Stimulated activated CD4-positive, alpha-beta T cell treated with anti-CD3 and anti-CD28 coated beads, TNF-alpha, amount 100 ng/mL, for 1 hour (primary cell): ENCODE results near the gene TBC1D16.

Experiments used
- DNase-seq, 3 donors: peaks; one replicate each; pipeline ENCODE4 v3.0.0-alpha.2; 2020; ENCODE audit warnings: low read depth in 3 of 3, low spot score in 1 of 3

Gene TBC1D16

DNA sequence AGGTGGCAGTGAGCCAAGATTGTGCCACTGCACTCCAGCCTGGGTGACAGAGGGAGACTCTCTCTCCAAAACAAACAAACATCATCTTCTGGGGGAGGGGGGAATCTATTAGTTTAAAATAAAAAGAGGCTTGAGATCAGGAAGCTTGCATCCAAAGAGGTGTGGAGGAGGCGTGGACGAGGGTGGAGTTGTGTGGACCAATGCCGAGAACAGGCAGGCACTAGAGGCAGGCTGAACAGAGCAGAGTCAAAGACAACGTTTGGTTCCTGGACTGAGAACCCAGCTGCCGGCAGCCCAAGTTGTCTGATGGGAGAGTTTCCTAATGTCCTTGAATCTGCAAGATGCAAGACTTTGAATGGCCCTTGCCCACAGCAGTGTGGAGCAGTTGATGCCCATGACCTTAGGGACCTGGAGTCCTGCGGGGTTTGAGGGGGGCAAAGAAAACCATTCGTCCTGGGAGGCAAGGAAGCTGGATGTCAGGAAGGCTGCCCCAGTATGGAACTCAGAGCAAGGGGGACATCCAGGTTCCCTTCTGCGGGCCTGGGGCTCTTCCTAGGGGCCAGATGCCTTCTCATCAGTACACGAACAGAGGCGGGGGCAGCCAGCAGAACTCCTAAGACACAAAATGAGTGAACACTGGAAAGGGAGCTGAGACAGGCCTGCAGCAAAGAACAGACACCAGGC, 9.2 kb downstream of the TBC1D16 start:
- no peak for DNase-seq

DNA sequence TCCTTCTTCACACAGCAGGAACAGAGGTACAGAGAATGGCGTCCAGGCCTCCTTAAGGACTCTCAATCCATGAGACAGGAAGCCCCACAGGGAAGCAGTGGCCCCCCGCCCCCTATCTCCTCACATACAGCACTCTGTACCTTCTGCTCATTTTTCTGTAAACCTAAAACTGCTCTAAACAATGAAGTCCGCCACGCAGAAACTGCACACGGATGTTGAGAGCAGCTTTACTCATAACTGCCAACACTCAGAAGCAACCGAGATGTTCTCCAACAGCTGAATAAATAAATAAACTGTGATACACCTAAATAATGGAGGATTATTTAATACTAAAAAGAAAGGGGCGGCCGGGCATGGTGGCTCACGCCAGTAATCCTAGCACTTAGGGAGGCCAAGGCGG, 9.9 kb downstream of the TBC1D16 start:
- DNase-seq, result no peak

DNA sequence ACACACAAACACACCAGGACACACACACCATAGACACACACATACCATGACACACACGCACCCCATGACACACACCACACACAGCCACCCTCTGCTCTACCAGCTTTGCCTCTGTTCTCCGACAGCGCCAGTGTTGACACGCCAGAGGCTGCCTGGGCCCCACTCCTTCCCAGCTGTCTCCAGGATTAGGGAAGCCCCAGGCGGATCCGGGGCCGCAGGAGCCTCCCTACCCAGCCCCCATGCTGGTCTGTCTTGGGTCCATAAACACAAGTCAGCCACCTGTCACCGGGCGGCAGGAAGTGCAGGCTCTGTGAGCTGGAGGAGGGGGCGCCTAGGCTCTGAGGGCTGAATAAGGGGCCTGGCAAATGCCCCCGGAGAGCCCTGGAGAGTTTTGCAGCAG, 10.5 kb downstream of the TBC1D16 start:
- no peak for DNase-seq

DNA sequence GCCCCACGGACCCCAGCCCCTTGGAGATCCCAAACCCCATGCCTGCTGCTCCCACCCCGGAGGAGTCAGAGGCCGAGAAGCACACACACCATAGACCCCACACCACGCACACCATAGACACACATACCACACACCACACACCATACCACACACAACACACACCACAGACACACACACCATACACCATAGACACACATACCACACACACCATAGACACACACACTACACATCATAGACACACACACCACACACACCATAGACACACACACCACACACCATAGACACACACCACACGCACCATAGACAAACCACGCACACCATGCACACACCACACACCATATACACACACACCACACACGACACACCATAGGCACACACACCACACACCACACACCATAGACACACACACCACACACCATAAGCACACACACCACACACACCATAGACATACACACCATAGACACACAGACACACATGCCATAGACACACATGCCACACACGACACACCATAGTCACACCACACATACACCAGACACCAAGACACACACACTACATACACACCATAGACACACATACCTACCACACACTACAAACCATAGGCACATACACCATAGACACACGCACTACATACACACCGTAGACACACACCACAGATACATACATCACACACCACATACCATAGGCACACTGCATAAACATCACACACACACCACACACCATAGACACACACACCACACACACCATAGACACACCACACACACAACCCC, 11.3 kb downstream of the TBC1D16 start:
- no peak for DNase-seq

DNA sequence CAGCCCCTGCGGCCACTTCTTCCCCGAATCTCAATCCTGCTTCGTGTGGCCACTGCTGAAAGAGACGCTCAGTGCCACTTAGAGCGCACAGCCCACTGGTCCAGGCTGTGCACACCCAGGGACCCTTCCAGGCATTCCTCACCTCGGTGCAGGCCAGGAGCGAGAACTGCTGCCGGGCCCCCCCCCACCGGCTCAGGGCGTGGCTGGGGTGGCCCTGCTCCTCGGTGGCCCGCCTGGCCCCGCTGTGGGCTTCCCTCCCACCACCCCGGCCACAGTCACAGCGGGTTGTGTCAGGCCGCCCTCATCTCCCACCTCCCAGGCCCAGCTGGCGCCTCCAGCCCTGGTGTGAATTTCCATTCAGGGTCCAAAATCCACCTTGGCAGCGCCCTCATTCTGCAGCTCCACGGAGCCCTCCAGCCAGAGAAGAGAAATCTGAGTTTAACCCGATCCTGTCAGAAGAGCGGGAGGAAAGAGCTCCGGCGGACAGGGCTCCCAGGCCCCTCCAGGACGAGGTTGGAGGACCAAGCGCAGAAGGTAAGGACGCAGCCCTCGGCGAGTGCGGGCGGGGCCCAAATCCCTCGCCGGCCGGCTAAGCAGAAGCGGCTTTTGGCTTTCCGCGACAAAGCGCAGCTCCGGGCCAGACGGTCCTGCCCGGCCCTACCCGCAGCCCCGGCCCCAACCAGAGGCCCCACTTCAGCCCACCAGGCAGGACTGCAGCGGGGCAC, 12.0 kb downstream of the TBC1D16 start:
- no peak for DNase-seq

DNA sequence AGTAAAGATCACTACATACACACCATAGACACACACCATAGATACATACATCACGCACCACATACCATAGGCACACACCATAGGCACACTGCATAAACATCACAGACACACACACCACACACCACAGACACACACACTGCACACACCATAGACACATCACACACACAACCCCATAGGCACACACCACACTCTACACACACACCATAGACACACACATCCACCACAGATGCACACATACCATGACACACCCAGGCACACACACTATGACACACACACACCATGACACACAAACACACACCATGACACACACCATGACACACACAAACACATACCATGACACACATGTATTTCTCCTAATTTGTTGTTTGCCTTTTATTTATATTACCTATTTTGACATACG, 14.1 kb downstream of the TBC1D16 start:
- no peak for DNase-seq

DNA sequence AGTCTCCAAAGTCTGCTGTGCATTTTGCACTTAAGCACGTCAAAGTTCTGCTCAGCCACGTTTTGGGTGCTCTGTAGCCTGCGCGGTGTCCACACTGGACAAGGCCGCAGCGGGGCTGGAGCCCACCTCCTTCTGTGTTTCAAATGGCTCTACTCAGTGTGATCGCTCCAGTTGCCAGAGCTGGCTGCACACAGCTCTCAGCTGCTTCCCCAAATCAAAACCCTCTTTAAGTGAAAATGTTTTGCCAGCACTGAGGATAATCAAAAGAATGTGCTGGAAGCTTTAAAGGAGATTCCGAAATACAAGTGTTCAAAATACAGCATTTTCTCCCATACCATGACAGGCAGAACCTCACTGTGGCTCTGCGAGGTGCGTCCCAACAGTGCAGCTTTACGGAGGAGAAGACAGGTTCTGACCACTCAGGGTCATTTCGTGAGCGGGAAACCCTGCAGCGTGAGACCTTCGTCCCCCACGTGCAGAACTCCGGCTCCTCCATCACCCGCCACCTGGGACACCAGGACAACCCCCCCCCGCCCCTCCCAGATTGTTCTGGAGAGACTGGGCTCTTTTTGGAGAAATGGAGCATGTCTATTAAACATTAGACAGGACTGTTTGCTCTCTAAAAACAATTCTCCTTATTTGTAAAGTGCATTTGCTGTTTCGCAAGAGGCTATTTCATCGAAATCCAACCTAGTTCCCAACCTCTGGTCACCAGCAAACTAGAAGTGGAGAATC, 16.6 kb downstream of the TBC1D16 start:
- no peak for DNase-seq

DNA sequence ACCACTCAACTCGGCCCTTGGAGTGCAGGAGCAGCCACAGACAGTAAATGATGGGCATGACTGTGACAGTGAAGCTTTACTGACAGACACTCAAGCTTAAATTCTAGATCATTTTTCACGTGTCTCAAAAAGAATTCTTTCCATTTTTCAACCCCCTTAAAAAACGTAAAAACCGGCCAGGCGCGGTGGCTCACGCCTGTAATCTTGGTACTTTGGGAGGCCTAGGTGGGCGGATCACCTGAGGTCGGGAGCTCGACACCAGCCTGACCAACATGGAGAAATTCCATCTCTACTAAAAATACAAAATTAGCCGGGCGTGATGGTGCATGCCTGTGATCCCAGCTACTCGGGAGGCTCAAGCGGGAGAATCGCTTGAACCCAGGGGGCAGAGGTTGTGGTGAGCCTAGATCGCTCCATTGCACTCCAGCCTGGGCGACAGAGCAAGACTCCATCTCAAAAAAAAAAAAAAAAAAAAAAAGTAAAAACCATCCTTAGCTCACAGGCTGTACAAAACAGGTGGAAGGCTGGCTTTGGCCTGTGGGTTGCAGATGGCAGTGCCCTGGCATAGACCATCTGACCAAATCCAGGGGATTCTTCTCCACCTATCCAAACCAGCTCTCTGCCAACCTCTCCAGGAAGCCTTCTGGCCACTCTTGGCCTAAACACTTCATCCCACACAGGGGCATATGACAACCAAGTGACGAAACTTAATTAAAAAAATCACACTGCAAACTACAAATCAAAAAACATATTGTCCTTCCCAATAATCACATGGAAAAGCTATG, 18.3 kb downstream of the TBC1D16 start:
- no peak for DNase-seq

DNA sequence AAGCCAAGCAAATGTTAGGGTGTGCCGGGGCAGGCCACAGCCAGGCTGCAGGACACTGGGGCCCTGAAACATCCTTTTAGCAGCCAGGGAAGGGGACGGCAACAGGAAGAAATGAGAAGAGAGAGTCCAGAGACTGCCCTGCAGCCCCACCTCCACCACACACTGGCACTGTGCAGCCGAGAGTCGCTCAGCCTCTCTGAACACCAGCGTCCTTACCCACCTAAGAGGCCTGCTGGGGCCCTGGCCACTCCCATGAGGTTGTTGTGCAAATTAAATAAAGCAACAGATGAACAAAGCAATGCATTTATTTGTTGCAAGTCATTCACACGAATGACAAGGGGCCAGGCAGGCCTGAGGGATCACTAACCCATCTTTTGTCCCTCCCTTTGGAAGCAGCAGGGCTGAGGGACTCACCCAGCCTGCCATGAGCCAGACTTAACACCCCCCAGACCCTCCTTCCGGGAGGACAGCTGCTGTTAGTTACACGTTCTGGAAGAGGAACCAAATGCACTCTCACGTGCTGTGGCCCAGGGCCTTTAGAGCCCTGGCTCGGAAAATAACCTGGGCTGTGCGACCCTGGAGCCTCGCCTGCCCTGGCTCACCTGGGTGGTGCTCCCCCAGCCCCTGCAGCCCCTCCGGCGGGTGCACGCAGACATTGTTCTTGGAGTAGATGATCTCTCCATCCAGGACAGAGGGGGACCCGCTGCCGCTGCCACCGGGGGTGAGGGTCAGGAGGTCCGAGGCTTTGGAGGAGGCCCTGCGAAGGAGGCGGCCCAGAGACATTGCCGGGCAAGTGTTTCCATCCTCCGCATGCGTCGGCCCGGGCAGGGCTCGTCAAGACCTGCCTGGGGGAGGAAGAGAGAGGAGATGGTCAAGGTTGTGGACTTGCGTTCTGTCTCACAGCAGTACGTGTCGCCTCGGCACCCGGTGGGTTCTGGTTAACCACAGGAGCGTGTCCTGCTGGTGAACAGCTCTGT, 22.6 kb downstream of the TBC1D16 start:
- no peak for DNase-seq

DNA sequence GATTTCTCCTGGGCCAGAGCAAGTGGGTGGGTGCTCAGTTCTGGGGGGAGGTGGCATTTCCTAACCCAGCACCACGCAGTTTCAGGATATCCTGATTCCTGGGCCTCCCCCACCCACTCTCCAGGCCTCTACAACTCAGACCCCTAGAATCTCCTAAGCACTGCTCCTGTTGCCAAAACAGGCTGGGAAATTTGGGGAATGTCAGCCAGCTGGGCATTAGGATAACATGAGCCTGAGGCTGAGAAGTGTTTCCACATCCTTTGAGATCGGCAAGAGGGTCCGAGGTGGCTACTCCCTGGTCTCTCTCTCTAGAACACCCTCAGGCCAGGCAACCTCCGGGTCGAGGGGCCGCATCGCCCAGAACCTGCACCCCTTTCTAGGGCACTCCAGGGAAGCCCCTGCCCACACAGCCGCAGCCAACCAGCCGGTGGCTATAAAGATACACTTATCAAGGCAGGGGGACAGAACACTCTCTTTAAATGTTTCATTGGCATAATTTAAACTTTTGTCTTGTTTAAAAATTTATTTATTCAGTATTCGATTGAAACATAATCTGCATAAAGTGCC, 23.6 kb downstream of the TBC1D16 start:
- DNase-seq, result no peak

DNA sequence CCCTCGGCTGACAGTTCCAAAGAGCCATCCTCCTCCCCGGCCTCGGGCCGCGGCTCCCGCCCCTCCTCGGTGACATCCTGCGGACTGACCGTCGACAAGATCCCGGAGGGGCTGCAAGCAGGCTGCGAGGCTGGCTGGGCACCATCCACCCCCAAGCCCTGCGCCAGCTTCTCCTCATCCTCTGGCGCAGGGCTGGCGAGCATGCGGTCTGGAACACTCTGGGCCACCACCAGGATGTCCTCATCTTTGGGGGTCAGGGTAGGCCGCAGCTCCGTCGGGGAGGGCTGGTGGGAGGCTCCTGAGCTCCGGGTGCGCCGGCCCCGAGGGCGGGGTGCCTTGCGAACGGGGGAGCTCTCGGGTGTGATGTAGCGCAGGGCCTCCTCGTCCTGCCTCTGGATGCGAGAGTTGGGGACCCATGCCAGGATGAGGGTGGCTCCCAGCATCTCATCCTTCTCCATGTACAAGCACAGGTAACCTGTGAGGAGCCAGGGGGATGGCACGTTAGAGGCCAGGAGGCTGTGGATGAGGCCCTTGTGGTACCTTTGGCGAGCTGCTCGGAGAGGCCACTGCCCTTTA, 25.3 kb downstream of the TBC1D16 start:
- DNase-seq, result no peak

DNA sequence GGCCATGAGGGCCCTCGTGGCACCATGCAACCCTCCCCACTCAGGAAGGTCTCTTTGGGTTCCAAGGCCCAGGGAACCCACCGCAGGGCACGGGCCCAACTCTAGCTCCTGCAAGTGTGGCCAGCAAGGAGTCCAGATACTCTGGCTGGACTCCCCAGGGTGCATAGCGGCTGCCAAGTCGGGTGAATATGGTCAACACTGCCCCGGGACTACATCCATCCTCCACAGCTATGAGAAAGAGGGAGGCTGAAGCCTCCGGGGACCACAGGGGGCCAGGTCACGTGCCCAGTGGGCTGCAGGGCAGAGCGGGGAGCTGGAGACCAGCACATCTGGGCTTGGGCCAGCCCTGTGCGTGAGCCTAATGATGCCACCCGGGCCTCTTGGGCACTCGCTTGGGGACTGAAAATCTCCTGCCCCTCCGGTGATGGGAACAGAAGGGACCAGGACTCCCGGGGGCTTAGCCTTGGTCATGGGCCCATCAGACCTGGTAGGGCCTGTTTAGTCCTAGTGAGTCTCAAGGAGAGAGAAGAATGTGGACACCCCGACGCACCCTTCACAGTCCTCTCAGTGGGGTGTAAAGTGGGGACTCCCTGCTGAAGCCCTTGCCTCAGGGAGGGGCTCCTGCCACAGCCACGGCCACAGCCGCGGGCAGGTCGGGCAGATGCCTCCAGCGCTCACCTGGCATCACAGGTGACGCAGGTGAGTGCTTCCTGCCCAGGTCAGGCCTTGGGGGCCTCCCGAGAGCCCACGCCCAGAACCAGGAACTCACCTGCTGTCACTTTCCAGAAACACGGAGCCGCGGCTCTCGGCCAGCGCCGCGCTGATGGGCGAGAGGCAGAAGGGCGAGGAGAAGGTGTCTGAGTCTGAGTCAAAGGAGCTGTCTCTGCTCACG, 26.0 kb downstream of the TBC1D16 start:
- DNase-seq, result no peak

DNA sequence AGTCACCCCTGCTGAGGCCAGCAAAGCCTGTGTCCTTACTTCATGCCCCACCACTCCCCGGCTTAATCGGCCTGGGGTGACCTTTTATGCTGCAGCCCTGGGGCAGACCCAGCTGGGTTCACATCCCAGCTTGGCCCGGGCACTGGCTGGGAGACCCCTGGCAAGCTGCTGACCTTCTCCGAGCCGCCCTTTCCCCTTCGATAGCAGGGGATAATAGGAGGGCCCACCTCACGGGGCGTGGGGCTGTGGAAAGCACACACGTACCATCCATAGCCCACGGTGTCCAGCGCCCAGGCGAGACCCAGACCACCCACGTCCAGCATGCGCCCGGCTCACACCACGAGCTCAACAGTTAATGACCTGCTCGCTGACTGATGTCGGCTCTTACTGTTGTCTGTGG, 26.8 kb downstream of the TBC1D16 start:
- DNase-seq, result no peak

DNA sequence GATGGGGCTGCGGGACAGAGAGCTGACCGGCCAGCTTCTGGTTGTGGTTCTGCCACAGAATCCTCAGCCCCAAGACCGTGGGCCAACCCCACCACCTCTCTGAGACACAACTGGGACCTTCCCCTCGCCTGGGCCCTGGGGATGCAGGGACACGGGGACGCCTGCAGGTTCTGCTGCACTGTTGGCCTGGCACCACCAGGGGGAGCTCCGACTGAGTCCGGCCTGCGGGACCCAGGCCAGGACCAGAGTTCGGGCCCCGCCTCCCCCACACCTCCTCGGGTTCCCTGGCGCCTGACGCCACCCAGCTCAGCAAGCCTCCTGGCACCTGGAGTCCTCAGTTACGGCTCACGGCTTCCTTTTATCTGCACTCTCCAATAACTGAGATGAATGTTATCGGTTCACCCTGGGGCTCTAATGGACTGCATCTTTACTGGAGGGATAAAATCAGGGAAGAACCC, 27.3 kb downstream of the TBC1D16 start:
- peak; percentile 33 to 72 (median 44) for DNase-seq

DNA sequence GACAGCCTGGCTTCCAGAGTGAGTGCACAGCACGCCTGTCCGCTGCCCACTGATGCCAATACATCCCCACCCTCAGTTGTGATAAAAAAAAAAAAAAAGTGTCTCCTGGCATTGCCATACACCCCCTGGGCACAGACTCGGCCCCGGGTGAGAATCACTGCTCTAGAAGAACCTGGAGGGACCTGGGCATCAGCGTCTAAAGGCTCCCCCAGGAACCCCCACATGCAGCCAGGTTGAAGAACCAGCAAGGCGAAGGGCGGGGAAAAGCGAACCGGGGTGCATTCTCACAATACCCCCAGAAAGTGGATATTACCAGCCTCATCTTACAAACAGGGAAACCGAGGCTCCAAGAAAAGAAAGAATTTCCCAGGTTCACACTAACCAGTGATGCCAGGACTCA, 27.7 kb downstream of the TBC1D16 start:
- no peak for DNase-seq

DNA sequence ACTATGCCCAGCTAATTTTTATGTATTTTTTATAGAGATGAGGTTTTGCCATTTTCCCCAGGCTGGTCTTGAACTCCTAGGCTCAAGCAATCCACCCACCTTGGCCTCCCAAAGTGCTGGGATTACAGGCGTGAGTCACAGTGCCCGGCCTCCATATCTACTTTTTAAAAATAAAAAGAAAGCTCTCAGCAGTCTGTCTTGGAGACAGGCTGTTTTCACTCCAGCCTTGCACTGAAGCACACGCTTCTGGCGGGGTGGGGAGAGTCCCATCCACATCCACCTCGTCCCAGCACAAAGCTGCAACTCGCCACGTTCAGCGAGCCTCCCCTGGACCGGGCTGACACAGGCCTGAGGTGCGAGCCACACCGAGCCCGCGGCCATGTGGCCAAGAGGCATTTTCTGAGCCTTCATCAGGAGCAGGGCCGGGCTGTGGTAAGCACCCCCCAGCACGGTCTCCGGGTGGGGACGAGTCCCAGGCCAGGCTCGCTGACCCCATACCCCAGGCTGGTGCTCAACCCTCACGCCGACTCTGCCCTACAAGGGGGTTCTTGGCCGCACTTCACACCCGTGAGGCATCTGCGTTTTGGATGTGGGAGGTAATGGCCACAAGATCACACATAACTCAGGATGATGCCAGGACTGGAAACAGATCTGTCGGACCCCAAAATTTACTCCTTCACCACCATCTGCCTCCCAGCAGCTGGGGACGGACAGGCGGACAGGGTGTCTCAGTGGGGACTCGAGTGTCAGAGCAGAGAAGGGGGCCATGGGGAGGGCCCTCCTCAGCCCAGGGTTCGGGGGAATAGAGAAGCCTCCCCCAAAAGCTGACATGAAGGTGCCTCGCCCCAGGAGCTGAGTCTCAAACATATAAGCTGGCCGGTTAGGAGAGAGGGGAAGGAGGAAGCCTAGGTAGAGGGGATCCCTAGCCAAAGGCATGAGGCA, 28.6 kb downstream of the TBC1D16 start:
- no peak for DNase-seq

DNA sequence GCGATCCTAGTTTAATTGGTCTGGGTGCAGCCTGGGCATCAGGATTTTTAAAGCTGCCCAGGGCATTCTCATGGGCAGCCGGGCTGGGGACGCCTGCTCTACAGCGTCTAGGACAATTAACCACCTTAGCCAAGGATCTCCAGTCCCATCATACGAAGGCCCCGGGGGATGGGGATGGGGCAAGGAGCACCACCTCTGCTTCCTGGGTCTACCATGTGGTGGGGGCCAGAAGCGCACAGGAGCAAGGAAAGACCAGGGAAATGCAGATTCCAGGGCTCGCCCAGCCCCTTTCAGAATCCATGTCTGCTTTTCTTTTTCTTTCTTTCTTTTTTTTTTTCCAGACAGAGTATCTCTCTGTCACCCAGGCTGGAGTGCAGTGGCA, 29.3 kb downstream of the TBC1D16 start:
- no peak for DNase-seq
